Frontal cortex (tissue), 4 donors: Measurements from ENCODE around the gene FABP1. TPM values are rescaled to one million over a fixed set of nuclear protein-coding genes. Genes with fewer than 3 reads are reported as not detected.

Experiments
- DNase-seq, 2 donors: peaks; one replicate each; pipeline ENCODE4 v3.0.0; 2012; ENCODE audit warnings: low spot score in 2 of 2
- FAIRE-seq: peaks from 2 replicates; lab custom pipeline; 2012; peaks lifted over from hg19 to GRCh38; lab: Jason Lieb, UNC
- small RNA-seq: library from RNA; depleted of rRNA; stranded (forward); fragments of <200 nt; gene quantifications from one replicate; pipeline ENCODE3, GENCODE V24; 2014
- total RNA-seq: library from RNA; depleted of rRNA; stranded (reverse); fragments of >200 nt; gene quantifications from one replicate; pipeline ENCODE4 v1.2.3, GENCODE V29; 2014
- donor health status: control.
- donor health status: control.
- donor health status: control.

Gene FABP1
- total RNA-seq, 1 donor from 2014 or later = not detected

GRCh38 chr2:88087073-88087472 is 40.8 kb downstream of the FABP1 start:
- DNase-seq = no peak
- FAIRE-seq = no peak

GRCh38 chr2:88086401-88086800 is 41.5 kb downstream of the FABP1 start:
- no peak for DNase-seq
- no peak for FAIRE-seq

GRCh38 chr2:88085602-88086001 is 42.3 kb downstream of the FABP1 start:
- FAIRE-seq (no peak), DNase-seq (no peak)

- no peak for DNase-seq
- FAIRE-seq = no peak
Observed at GRCh38 chr2:88085099-88085498, 42.8 kb downstream of the FABP1 start.

- DNase-seq (peak; percentile 37 to 64), FAIRE-seq (peak; percentile 94)
Observed at GRCh38 chr2:88082781-88083180, 45.1 kb downstream of the FABP1 start.

- no peak for FAIRE-seq
- DNase-seq = no peak
Observed at GRCh38 chr2:88081924-88082608, 45.8 kb downstream of the FABP1 start.

GRCh38 chr2:88080545-88080944 is 47.3 kb downstream of the FABP1 start:
- DNase-seq (no peak), FAIRE-seq (no peak)

GRCh38 chr2:88078643-88079172 is 49.2 kb downstream of the FABP1 start:
- FAIRE-seq = no peak
- no peak for DNase-seq

- DNase-seq (no peak), FAIRE-seq (no peak)
Observed at GRCh38 chr2:88077080-88077479, 50.8 kb downstream of the FABP1 start.

GRCh38 chr2:88074854-88075292 is 53.0 kb downstream of the FABP1 start:
- no peak for FAIRE-seq
- no peak for DNase-seq

- FAIRE-seq (no peak), DNase-seq (no peak)
Observed at GRCh38 chr2:88074150-88074549, 53.7 kb downstream of the FABP1 start.

Small RNA genes within 50 kb of the gene (small RNA-seq; reads per million reads assigned to genes)
- gene MIR4780 = not detected

Other genes starting within 250 kb of the FABP1 start
- gene RNU2-63P, start 111.5 kb downstream of the FABP1 start, total RNA-seq = not detected
- 17.1 TPM for gene KRCC1, start 72.3 kb downstream of the FABP1 start, total RNA-seq
- not detected for gene SMYD1, start 60.2 kb downstream of the FABP1 start, total RNA-seq
- 2.0 TPM for gene THNSL2, start 42.3 kb upstream of the FABP1 start, total RNA-seq